ENCODE results near the gene HLA-DPA1. TPM values are rescaled to one million over a fixed set of nuclear protein-coding genes. Genes with fewer than 3 reads are reported as not detected.

The HLA-DPA1 gene
- total RNA-seq, 1 donor from 2014 or later = 2.8 TPM

- H4K20me1 ChIP-seq (ENCODE audit: low read depth) = no peaks in the 10 kb centered on the region
- no peaks in the 10 kb centered on the region for H3K4me1 Mint-ChIP-seq
- H3K4me1 ChIP-seq = no peaks in the 10 kb centered on the region
- no peaks in the 10 kb centered on the region for H3K36me3 ChIP-seq
- H3K36me3 Mint-ChIP-seq = no peaks in the 10 kb centered on the region
- H3K27ac Mint-ChIP-seq = no peak overlapping the region
- DNase-seq (ENCODE audit: low spot score) = no peak
- H3K4me3 Mint-ChIP-seq = no peak overlapping the region
- H3K27me3 ChIP-seq = peaks cover 17% of the 10 kb centered on the region
- H3K27ac ChIP-seq = no peak overlapping the region
- no peaks in the 10 kb centered on the region for H3K9me3 Mint-ChIP-seq
- no peak for TF ChIP-seq EZH2phosphoT487 (IDR thresholded peaks at IDR 0.05)
- no peak for TF ChIP-seq EZH2 (IDR thresholded peaks at IDR 0.05)
- TF ChIP-seq, protein P1, sequence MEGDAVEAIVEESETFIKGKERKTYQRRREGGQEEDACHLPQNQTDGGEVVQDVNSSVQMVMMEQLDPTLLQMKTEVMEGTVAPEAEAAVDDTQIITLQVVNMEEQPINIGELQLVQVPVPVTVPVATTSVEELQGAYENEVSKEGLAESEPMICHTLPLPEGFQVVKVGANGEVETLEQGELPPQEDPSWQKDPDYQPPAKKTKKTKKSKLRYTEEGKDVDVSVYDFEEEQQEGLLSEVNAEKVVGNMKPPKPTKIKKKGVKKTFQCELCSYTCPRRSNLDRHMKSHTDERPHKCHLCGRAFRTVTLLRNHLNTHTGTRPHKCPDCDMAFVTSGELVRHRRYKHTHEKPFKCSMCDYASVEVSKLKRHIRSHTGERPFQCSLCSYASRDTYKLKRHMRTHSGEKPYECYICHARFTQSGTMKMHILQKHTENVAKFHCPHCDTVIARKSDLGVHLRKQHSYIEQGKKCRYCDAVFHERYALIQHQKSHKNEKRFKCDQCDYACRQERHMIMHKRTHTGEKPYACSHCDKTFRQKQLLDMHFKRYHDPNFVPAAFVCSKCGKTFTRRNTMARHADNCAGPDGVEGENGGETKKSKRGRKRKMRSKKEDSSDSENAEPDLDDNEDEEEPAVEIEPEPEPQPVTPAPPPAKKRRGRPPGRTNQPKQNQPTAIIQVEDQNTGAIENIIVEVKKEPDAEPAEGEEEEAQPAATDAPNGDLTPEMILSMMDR (IDR thresholded peaks at IDR 0.05) = no peak
- H3K4me2 ChIP-seq = no peak overlapping the region
- no peak overlapping the region for H2AFZ ChIP-seq (replicated peaks)
- no peak overlapping the region for H3K4me3 ChIP-seq
- H3K9me3 ChIP-seq (ENCODE audit: low read depth) = no peaks in the 10 kb centered on the region
- H3K9ac ChIP-seq = no peak overlapping the region
- H3F3A ChIP-seq (ENCODE audit: low read depth) = no peaks in the 10 kb centered on the region
- peaks cover 4% of the 10 kb centered on the region for H3K27me3 Mint-ChIP-seq (ENCODE audit: insufficient read depth, low read depth)
- no peaks in the 10 kb centered on the region for H3K79me2 ChIP-seq (ENCODE audit: low read depth)
Observed at GRCh38 chr6:33023536-33023935, 49.9 kb downstream of the HLA-DPA1 start.

DNA sequence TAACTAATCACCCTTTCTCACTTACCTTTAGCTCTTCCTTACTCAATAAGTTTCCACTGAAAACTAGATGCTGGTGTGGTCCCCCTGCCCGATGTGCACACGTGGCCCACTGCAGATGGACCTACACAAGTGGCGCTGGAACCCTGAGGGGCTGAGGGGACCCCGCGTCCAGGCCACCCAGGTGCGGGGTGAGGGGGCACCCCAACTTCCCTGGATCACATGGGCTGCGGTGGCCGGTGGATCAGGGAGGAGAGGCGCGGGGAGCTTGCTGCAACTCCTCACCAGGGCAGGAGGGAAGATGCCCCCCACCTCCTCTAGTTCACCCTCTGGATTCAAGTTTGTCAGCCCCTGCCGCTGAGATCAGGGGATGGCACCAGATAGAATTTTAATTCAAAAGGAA, 51.5 kb downstream of the HLA-DPA1 start:
- H3K4me3 ChIP-seq = no peak overlapping the region
- no peak for DNase-seq (ENCODE audit: low spot score)
- Mint-ChIP-seq H3K9me3 (no peaks in the 10 kb centered on the region), H3K27me3 (ENCODE audit: insufficient read depth, low read depth) (peaks cover 4% of the 10 kb centered on the region), H3K27ac (no peak overlapping the region), H3K4me3 (no peak overlapping the region), H3K4me1 (no peaks in the 10 kb centered on the region), H3K36me3 (no peaks in the 10 kb centered on the region)
- H2AFZ ChIP-seq (replicated peaks) = no peak overlapping the region
- H3K9me3 ChIP-seq (ENCODE audit: low read depth) = no peaks in the 10 kb centered on the region
- H3K4me2 ChIP-seq = no peak overlapping the region
- no peaks in the 10 kb centered on the region for H4K20me1 ChIP-seq (ENCODE audit: low read depth)
- no peaks in the 10 kb centered on the region for H3F3A ChIP-seq (ENCODE audit: low read depth)
- H3K36me3 ChIP-seq = no peaks in the 10 kb centered on the region
- H3K9ac ChIP-seq = no peak overlapping the region
- no peaks in the 10 kb centered on the region for H3K79me2 ChIP-seq (ENCODE audit: low read depth)
- no peak overlapping the region for H3K27ac ChIP-seq
- TF ChIP-seq EZH2phosphoT487 (IDR thresholded peaks at IDR 0.05) = no peak
- TF ChIP-seq EZH2 (IDR thresholded peaks at IDR 0.05) = no peak
- TF ChIP-seq, protein P1 (IDR thresholded peaks at IDR 0.05) = no peak
- H3K4me1 ChIP-seq = no peaks in the 10 kb centered on the region
- H3K27me3 ChIP-seq = peaks cover 13% of the 10 kb centered on the region

- H3K4me1 Mint-ChIP-seq = peaks cover 2% of the 10 kb centered on the region
- H3K4me1 ChIP-seq = no peaks in the 10 kb centered on the region
- H3K9me3 Mint-ChIP-seq = no peaks in the 10 kb centered on the region
- H4K20me1 ChIP-seq (ENCODE audit: low read depth) = no peaks in the 10 kb centered on the region
- no peaks in the 10 kb centered on the region for H3F3A ChIP-seq (ENCODE audit: low read depth)
- H3K27me3 Mint-ChIP-seq (ENCODE audit: insufficient read depth, low read depth) = peaks cover 4% of the 10 kb centered on the region
- TF ChIP-seq, protein P1 (IDR thresholded peaks at IDR 0.05) = no peak
- TF ChIP-seq EZH2phosphoT487 (IDR thresholded peaks at IDR 0.05) = no peak
- no peak for TF ChIP-seq EZH2 (IDR thresholded peaks at IDR 0.05)
- H3K27me3 ChIP-seq = no peaks in the 10 kb centered on the region
- no peak overlapping the region for H2AFZ ChIP-seq (replicated peaks)
- H3K27ac ChIP-seq = no peak overlapping the region
- no peak overlapping the region for H3K27ac Mint-ChIP-seq
- no peaks in the 10 kb centered on the region for H3K9me3 ChIP-seq (ENCODE audit: low read depth)
- H3K4me2 ChIP-seq = no peak overlapping the region
- H3K79me2 ChIP-seq (ENCODE audit: low read depth) = no peaks in the 10 kb centered on the region
- H3K4me3 Mint-ChIP-seq = no peak overlapping the region
- H3K4me3 ChIP-seq = no peak overlapping the region
- H3K36me3 ChIP-seq = no peaks in the 10 kb centered on the region
- H3K9ac ChIP-seq = no peak overlapping the region
- no peak for DNase-seq (ENCODE audit: low spot score)
- no peaks in the 10 kb centered on the region for H3K36me3 Mint-ChIP-seq
Observed at GRCh38 chr6:33019372-33019771, 54.1 kb downstream of the HLA-DPA1 start.

Measured in neural progenitor cell (in vitro differentiated cells).